ENCODE measurements around the gene WNT3A. TPM values are rescaled to one million over a fixed set of nuclear protein-coding genes. Genes with fewer than 3 reads are reported as not detected.

The WNT3A gene
- total and polyA plus RNA-seq, 2 experiments from 2014 or later, result 0.07 to 0.65 TPM

- H3K4me3 ChIP-seq, result peak overlapping the region; percentile 97
- peaks cover 19% of the 10 kb centered on the region for H3K27me3 Mint-ChIP-seq (ENCODE audit: insufficient read depth, low read depth, poor library complexity)
- no peaks in the 10 kb centered on the region; the same call in 1 of the 2 replicates for H4K20me1 ChIP-seq (replicated peaks; ENCODE audit: insufficient read depth)
- peak overlapping the region; percentile 90; the same call in 1 of the 2 replicates for H2AFZ ChIP-seq
- H3K9me2 ChIP-seq (ENCODE audit: insufficient read depth), result no peaks in the 10 kb centered on the region
- ATAC-seq (no peak), DNase-seq (ENCODE audit: low spot score) (no peak)
- peaks cover 8% of the 10 kb centered on the region; the same call in 2 of the 3 replicates for H3K36me3 Mint-ChIP-seq (ENCODE audit: low read depth)
- peak overlapping the region; percentile 93 for H3K27ac Mint-ChIP-seq
- H3K4me1 ChIP-seq (ENCODE audit: insufficient read depth), result peaks cover 7% of the 10 kb centered on the region; the same call in 1 of the 2 replicates
- 0 out of 2 replicates have a peak, but pooled peaks cover 2% of the 10 kb centered on the region for H3F3A ChIP-seq (replicated peaks; ENCODE audit: low read depth)
- H3K27me3 ChIP-seq (ENCODE audit: insufficient read depth), result peaks cover 10% of the 10 kb centered on the region; the same call in 1 of the 2 replicates
- TF ChIP-seq, protein P1, sequence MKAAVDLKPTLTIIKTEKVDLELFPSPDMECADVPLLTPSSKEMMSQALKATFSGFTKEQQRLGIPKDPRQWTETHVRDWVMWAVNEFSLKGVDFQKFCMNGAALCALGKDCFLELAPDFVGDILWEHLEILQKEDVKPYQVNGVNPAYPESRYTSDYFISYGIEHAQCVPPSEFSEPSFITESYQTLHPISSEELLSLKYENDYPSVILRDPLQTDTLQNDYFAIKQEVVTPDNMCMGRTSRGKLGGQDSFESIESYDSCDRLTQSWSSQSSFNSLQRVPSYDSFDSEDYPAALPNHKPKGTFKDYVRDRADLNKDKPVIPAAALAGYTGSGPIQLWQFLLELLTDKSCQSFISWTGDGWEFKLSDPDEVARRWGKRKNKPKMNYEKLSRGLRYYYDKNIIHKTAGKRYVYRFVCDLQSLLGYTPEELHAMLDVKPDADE (IDR thresholded peaks at IDR 0.05), result no peak
- TF ChIP-seq JUNB (IDR thresholded peaks at IDR 0.05; ENCODE audit: unreplicated experiment) (no peak), STAT1 (IDR thresholded peaks at IDR 0.05; ENCODE audit: unreplicated experiment) (no peak), ZNF331 (CRISPR knock-in tag; IDR thresholded peaks at IDR 0.05; ENCODE audit: low read depth) (no peak), CREB1 (CRISPR knock-in tag; IDR thresholded peaks at IDR 0.05; ENCODE audit: low read depth) (no peak), NANOG (IDR thresholded peaks at IDR 0.05; ENCODE audit: borderline replicate concordance) (no peak), REST (IDR thresholded peaks at IDR 0.05; ENCODE audit: unreplicated experiment) (no peak), ZNF114 (CRISPR knock-in tag; IDR thresholded peaks at IDR 0.05) (no peak), EZH2phosphoT487 (IDR thresholded peaks at IDR 0.05; ENCODE audit: unreplicated experiment) (no peak), POLR2AphosphoS5 (IDR thresholded peaks at IDR 0.05; ENCODE audit: low read depth) (no peak), CTCF (conservative IDR thresholded peaks at IDR 0.05; ENCODE audit: low read depth in 2 of 2) (no peak), ZNF462 (CRISPR knock-in tag; IDR thresholded peaks at IDR 0.05) (no peak), EZH2 (IDR thresholded peaks at IDR 0.05; ENCODE audit: low read depth, unreplicated experiment) (no peak)
- no peaks in the 10 kb centered on the region for H3K36me3 ChIP-seq (ENCODE audit: insufficient read depth)
- H3K79me2 ChIP-seq (replicated peaks; ENCODE audit: insufficient read depth), result peaks cover 8% of the 10 kb centered on the region
- peak overlapping the region; percentile 94 for H3K4me2 ChIP-seq
- peak overlapping the region; percentile 93 for H3K4me3 Mint-ChIP-seq
- no peak overlapping the region for H3K27ac ChIP-seq (ENCODE audit: low read depth)
- H3K9me3 Mint-ChIP-seq, result no peaks in the 10 kb centered on the region; the same call in 2 of the 3 replicates
- H3K4me1 Mint-ChIP-seq, result peaks cover 16% of the 10 kb centered on the region
Measured at GRCh38 chr1:228108742-228109072, 101.9 kb downstream of the WNT3A start.

Measured in GM23338 (cell line).